Umbilical cord (tissue), 2 donors: ENCODE data around the gene MOB1A. TPM values are rescaled to one million over a fixed set of nuclear protein-coding genes. Genes with fewer than 3 reads are reported as not detected.
"Not testable (repeated sequence)": the region's sequence is repeated elsewhere in the genome, so short reads cannot be mapped to it uniquely, and the experiment has no call there.

Source experiments
- DNase-seq: peaks from one replicate; pipeline ENCODE4 v3.0.0-alpha.2; 2015; ENCODE audit warnings: low spot score
- total RNA-seq: library from RNA; depleted of rRNA; stranded (reverse); fragments of >200 nt; gene quantifications from one replicate; pipeline ENCODE4 v1.2.3, GENCODE V29; 2014; ENCODE audit warnings: low replicate concordance; ENCODE audit not compliant: insufficient read depth

Gene MOB1A
- total RNA-seq, 1 donor from 2014 or later, result 112 TPM

- DNase-seq, result no peak
Observed at GRCh38 chr2:74149247-74149525, 29.5 kb downstream of the MOB1A start.

- DNase-seq, result no peak
Observed at GRCh38 chr2:74148457-74149246, 30.0 kb downstream of the MOB1A start.

- peak; percentile 87 for DNase-seq
Observed at GRCh38 chr2:74147727-74148456, 30.8 kb downstream of the MOB1A start, which contains the start of gene BOLA3. TSS of gene BOLA3 (minus strand) at chr2:74147912. CDS start at chr2:74147874, 38 bp downstream.

GRCh38 chr2:74146929-74147726, 31.6 kb downstream of the MOB1A start:
- no peak for DNase-seq

DNA sequence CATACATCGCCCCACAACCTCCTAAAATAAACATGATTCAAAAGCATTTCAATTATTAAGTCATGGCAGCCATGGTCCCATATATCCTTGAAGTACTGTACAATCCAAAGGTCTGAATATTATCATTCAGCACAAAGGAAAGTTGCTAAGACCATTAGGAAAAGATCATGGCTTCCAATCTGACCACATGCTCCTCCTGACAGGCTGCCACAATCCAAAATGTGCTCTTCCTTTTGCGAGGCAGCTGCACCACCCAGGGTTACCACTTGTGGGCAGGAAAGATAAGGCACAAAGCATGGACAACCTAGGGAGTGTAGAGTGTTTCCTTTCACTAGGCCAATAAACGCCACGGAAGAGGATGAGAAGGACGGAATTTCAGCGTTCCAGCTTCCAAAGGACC, 36.3 kb downstream of the MOB1A start:
- no peak for DNase-seq

GRCh38 chr2:74138600-74139323, 39.9 kb downstream of the MOB1A start:
- DNase-seq, result no peak

- no peak for DNase-seq
Observed at GRCh38 chr2:74137651-74138599, 40.8 kb downstream of the MOB1A start.

DNA sequence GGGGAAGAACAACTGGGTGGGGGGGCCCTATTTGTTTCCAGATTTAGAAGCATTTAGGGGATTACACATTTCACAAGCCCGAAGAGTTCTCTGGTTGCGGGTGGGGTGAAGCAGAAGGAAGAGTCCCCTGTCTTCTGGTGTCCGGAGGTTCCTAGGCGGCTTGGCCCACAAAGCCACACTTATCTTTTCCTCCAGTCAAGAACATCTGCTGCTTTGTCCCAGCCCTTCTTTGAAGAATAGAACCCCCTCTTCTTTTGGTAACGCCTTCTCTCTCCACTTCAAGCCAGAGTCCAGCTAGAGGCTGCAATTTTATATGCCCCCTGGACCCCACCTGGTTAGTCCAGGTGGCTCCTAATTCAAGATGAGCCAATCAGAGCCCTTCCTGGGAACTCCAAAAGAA, 46.8 kb downstream of the MOB1A start:
- DNase-seq, result no peak

DNA sequence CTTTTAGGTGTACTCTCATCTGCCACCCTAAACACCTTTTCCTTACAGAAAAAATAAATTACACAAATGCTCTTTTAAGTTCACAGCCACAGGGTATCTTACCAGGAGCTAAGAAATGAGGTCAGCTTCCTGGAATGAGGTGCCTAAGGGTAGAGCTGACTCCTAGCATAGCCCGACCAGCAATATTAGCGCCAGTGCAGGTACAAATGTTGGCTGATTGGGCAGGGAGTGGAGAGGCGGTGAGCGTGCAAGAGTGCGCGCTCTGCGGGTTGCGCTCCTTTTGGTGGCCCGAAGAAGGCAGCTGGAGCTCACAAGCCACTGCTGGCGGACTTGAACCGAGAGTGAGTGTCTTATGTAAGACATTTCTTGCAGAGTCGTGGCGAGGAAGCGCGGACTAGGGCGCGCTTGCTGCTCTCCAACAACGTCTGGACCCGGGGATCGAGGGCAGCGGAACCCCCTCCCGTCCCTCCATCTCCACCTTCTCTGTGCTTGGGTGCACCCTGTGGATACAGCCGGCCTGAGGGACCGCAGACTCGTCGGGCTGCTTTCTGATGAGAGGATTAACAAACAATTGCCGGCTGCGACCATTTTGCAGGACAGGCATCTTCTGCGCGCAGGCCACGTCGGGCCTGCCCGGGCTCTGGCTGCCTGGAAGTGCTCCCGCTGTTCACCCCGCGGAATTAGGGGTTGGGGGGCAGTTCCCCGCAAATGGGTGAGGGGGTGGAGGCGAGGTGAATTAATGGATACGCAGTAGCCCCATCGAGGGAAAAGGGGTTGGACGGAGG, 48.3 kb downstream of the MOB1A start:
- no peak for DNase-seq

DNA sequence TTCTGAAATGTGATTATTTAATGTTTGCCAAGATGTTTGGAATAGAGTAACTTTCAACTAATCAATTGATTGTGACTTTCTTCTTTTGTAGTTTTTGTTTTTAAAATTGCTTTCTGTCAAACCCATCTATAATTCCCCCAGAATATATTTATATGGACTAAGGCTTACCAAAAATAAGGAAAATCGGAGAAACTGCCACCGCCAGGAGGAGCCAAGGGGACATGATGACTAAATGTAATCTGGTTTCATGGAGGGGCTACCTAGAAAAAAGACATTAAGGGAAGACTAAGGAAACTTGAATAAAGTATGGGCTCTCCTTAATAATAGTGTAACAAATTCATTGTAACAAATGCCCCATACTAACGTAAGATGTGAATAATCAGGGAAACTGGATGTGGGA, 50.5 kb downstream of the MOB1A start:
- no peak for DNase-seq

- not testable (repeated sequence) for DNase-seq
Observed at GRCh38 chr2:74123955-74124354, 54.7 kb downstream of the MOB1A start.

DNA sequence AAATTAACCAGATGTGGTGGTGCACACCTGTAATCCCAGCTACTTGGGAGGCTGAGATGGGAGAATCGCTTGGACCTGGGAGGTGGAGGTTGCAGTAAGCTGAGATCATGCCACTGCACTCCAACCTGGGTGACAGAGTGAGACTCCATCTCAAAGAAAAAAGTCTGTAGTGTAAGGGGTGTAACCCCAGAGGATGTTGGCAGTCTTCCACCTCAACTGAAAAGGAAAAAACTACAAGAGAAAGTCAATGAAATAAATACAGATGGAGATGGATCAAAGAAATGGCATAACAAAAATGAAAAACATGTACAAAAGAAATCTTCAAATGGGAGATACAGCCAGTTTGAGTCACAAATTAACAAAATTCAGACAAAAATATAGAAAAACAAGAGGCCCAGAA, 56.8 kb downstream of the MOB1A start:
- DNase-seq, result not testable (repeated sequence)

DNA sequence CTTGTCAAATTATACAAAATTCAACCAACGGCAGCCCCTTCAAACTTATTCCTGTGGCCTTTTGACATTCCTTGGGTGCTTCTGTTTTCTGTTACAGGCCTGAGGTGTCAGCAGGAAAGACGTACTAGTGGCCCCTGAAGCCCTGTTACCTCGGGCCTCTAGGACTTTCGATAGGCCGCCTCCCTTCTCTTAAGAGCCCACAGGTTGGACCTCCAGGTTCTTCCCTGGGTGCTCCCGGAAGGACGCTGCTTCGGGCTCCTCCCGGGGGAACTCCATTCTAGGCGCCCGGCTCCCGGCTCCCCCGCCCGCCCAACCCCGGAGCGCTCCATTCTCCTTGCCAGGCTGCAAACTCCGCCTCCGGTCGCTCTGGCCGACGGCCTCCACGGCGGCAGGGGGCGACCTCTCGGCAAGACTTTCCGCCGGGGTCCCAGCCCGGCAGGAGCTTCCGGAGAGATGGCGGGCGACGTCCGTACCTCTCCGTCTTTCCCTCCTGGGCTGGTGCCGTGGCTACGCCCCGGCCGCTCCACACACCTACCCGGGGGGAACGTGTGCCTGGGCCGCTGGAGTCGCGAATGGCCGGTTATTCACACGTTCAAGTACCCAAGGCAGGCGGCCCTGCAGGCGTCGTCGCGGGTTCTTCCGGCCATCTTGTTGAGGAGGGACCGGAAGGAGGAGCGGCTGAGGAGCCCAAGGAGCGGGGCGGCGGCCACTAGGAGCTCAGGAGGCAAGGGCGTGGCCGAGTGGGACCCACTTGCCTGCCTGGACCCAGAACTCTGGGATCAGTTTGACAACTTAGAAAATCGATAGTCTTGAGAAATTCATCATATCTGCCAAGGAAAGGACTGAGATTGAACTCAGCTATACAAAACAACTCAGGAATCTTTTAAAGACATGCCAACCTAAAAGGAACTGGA, 58.5 kb downstream of the MOB1A start:
- peak; percentile 83 for DNase-seq

GRCh38 chr2:74119339-74119738, 59.3 kb downstream of the MOB1A start:
- no peak for DNase-seq

DNA sequence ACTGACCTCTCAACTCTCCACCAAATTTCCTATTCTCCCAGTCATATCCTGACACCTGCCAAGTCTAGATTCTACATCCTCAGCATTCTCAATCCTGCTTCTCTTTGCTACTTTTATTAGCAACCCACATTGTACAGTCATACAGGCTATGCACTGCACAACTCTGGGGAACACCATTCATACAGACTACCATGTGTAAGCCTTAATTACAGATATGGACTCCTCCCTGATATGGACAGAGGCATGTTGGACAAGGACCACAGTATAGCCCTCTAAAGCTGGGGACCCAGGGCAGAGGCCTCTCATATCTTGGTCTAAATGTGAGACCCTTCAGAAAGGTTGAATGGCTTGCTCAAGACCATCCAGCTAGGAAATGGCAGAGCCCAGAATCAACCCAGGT, 67.3 kb downstream of the MOB1A start:
- no peak for DNase-seq

- no peak for DNase-seq
Observed at GRCh38 chr2:74110537-74110936, 68.1 kb downstream of the MOB1A start.

DNA sequence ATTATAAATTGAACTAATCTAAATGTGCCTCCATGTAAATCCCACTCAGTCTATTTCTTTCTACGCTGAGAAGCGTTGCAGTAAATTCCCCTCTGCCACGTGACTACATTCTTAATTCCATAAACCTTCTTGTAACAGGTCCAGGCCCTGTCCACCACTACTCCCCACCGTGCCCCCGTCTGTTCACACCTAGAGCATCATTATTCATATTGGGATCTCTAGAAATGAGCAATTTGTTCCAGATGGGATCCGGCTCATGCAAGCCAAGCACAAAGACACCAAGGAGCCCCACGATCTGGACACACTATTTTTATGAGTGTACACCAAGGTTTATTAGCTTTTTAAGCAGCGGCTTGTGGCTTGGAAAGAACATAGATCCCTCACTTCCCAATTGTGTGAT, 69.1 kb downstream of the MOB1A start:
- no peak for DNase-seq

GRCh38 chr2:74107071-74107470, 71.6 kb downstream of the MOB1A start:
- no peak for DNase-seq

DNA sequence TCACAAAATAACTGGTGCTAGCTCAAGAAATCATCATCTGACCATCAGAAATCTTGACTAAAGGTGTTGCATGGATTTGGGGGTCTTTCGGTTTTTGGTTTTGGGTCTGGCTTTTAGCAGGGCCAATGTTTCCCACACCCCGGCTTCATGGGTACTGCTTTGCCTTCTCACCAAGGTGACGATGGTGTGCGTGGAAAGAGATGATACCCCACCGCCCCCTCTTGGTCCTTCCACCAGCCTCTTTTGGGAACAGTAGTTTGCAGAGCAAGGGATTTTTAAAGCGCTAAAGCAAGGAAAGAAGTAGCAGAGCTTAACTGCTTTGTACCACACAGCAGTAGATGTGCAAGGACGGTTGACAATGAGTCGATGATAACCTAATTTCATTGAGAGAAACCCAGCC, 73.3 kb downstream of the MOB1A start:
- no peak for DNase-seq
